NB4 (cell line): ENCODE results near the gene PDGFRA.

Experiments used
- POLR2A ChIP-seq: IDR thresholded peaks from 2 replicates; pipeline ENCODE4 v1.6.1; 2011; ENCODE audit warnings: mild to moderate bottlenecking; ENCODE audit not compliant: insufficient read length; ENCODE audit errors: extremely low read depth
- TF ChIP-seq, protein P1 (sequence below): IDR thresholded peaks from one replicate; pipeline ENCODE4 v1.5.1; 2012; ENCODE audit warnings: low read depth, low read length

DNA sequence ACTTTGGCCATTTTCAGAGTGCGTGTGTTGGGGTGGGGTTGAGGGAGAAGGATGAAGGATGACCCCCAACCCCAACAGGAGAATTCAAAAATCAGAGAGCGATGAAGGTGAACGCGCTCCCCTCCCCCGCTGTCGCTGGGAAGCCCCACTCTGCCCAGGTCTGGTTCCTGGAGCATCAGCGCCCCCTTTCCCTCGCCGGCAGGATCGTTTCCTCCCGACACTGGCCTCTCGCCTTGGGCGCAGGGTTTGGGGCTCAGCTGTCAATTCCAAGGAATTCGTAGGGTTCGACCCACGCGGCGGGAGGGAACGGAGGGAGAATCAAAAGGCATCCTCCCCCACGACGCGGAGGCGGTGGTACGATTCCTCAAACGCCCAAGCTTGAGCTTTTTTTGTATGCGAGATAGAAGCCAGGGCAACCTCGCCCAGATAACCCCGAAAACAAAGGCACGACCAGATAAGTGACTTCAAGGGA, 1.0 kb upstream of the PDGFRA start:
- TF ChIP-seq, protein P1, sequence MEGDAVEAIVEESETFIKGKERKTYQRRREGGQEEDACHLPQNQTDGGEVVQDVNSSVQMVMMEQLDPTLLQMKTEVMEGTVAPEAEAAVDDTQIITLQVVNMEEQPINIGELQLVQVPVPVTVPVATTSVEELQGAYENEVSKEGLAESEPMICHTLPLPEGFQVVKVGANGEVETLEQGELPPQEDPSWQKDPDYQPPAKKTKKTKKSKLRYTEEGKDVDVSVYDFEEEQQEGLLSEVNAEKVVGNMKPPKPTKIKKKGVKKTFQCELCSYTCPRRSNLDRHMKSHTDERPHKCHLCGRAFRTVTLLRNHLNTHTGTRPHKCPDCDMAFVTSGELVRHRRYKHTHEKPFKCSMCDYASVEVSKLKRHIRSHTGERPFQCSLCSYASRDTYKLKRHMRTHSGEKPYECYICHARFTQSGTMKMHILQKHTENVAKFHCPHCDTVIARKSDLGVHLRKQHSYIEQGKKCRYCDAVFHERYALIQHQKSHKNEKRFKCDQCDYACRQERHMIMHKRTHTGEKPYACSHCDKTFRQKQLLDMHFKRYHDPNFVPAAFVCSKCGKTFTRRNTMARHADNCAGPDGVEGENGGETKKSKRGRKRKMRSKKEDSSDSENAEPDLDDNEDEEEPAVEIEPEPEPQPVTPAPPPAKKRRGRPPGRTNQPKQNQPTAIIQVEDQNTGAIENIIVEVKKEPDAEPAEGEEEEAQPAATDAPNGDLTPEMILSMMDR: peak; percentile 42
- TF ChIP-seq POLR2A: no peak
